Kidney (tissue), 14 donors: ENCODE measurements around the gene TMEM143. TPM values are rescaled to one million over a fixed set of nuclear protein-coding genes. Genes with fewer than 3 reads are reported as not detected.
A peak's percentile ranks its signal among the peaks of the same experiment; 100 is the strongest.

ENCODE experiments used
- DNase-seq, 5 donors: peaks; one replicate each; pipeline ENCODE4 v3.0.0-alpha.2; 2013 to 2020
- FAIRE-seq: peaks from 2 replicates; lab custom pipeline; 2012; peaks lifted over from hg19 to GRCh38; lab: Jason Lieb, UNC
- H3K27ac ChIP-seq, 2 donors: one replicate each; pipeline ENCODE4 v1.7.0; 2013; ENCODE audit warnings: low read depth in 2 of 2, low read length in 2 of 2, inconsistent platforms in 1 of 2
- H3K27me3 ChIP-seq: one replicate; pipeline ENCODE4 v1.7.1; 2013; ENCODE audit warnings: low read length, inconsistent platforms; ENCODE audit not compliant: control insufficient read depth, insufficient read depth
- H3K36me3 ChIP-seq, 3 donors: one replicate each; pipeline versions ENCODE4 v1.7.0 to v1.7.1; 2013; ENCODE audit warnings: low read length in 3 of 3, control low read depth in 1 of 3, inconsistent platforms in 1 of 3; ENCODE audit not compliant: insufficient read depth in 3 of 3, control insufficient read depth in 2 of 3
- H3K4me1 ChIP-seq, 3 donors: one replicate each; pipeline versions ENCODE4 v1.7.0 to v1.7.1; 2013; ENCODE audit warnings: low read length in 3 of 3, inconsistent platforms in 1 of 3, low read depth in 1 of 3; ENCODE audit not compliant: control insufficient read depth in 2 of 3, insufficient read depth in 2 of 3
- H3K4me3 ChIP-seq, 3 donors: one replicate each; pipeline versions ENCODE4 v1.7.0 to v1.8.1; 2013; ENCODE audit warnings: low read length in 3 of 3, control low read depth in 1 of 3, inconsistent platforms in 1 of 3
- H3K9ac ChIP-seq, 3 donors: one replicate each; pipeline versions ENCODE4 v1.7.0 to v1.7.1; 2013; ENCODE audit warnings: low read length in 3 of 3, control low read depth in 1 of 3, inconsistent platforms in 1 of 3
- H3K9me3 ChIP-seq, 3 donors: one replicate each; pipeline versions ENCODE4 v1.7.0 to v1.7.1; 2013; ENCODE audit warnings: low read length in 3 of 3, control low read depth in 1 of 3, inconsistent platforms in 1 of 3; ENCODE audit not compliant: control insufficient read depth in 2 of 3, insufficient read depth in 1 of 3
- intact Hi-C: fragments of 100-400 bp; cut with DNase I; formaldehyde crosslinking; loops from one replicate; pipeline ENCODE4 v1.11.1; 2022
- polyA plus RNA-seq: library from polyadenylated mRNA; stranded (reverse); fragments of 350-450 nt; fragmentation: Illumina TruSeq; extraction: RNeasy Lipid Tissue Mini Kit (QIAGEN cat#74804); gene quantifications from one replicate; pipeline ENCODE4 v1.2.3, GENCODE V29; 2014; ENCODE audit warnings: low read depth, low replicate concordance; ENCODE audit not compliant: insufficient read depth
- total RNA-seq: library from RNA; stranded (reverse); fragmentation: NEBNext Ultra II Directional; extraction: Animal tissue kit (Norgen Biotek cat#: 25700); gene quantifications from one replicate; pipeline ENCODE4 v1.2.1, GENCODE V29; 2021
- TF ChIP-seq, protein P1 (sequence below): IDR thresholded peaks from 3 replicates; pipeline ENCODE4 v1.5.1; 2012; ENCODE audit warnings: mild to moderate bottlenecking, moderate library complexity, borderline replicate concordance; ENCODE audit not compliant: insufficient read depth; ENCODE audit errors: extremely low read depth
- donor health status: control.
- donor health status: control.
- donor health status: control.
- donor health status: control.
- donor health status: control.
- donor health status: DM: yes; HTN: yes; CAD: no.
- donor health status: Normal renal cell carcinoma (clear cell type).

Gene TMEM143
- total and polyA plus RNA-seq, 2 donors from 2014 or later, result 9.2 to 15.7 TPM

DNA sequence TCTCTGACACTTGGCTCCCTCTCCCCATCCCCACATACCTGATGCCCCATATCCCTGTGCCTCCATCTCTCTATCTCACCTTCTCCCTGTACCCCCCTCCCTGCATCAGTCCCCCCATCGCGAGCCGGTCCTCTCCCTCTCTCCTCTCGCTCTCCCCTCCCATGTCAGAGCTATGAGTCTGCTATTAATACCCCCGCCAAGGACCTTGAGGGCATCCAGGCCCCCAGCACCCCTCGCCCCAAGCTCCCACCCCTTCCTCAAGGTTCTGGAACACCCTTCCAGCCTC lies 31.4 kb upstream of the TMEM143 start:
- DNase-seq (no peak), FAIRE-seq (no peak)
- H3K4me1 ChIP-seq, result peaks cover 0 to 2% (median 0%) of the 10 kb centered on the region in 3 donors
- H3K4me3 ChIP-seq, result no peak overlapping the region
- H3K27ac ChIP-seq, result no peak overlapping the region
- H3K36me3 ChIP-seq, result no peaks in the 10 kb centered on the region
- H3K9ac ChIP-seq, result no peak overlapping the region
- H3K27me3 ChIP-seq, result peaks cover 20% of the 10 kb centered on the region
- no peaks in the 10 kb centered on the region for H3K9me3 ChIP-seq
- intact Hi-C loops, result no loop called here
- TF ChIP-seq, protein P1, sequence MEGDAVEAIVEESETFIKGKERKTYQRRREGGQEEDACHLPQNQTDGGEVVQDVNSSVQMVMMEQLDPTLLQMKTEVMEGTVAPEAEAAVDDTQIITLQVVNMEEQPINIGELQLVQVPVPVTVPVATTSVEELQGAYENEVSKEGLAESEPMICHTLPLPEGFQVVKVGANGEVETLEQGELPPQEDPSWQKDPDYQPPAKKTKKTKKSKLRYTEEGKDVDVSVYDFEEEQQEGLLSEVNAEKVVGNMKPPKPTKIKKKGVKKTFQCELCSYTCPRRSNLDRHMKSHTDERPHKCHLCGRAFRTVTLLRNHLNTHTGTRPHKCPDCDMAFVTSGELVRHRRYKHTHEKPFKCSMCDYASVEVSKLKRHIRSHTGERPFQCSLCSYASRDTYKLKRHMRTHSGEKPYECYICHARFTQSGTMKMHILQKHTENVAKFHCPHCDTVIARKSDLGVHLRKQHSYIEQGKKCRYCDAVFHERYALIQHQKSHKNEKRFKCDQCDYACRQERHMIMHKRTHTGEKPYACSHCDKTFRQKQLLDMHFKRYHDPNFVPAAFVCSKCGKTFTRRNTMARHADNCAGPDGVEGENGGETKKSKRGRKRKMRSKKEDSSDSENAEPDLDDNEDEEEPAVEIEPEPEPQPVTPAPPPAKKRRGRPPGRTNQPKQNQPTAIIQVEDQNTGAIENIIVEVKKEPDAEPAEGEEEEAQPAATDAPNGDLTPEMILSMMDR, result no peak

DNA sequence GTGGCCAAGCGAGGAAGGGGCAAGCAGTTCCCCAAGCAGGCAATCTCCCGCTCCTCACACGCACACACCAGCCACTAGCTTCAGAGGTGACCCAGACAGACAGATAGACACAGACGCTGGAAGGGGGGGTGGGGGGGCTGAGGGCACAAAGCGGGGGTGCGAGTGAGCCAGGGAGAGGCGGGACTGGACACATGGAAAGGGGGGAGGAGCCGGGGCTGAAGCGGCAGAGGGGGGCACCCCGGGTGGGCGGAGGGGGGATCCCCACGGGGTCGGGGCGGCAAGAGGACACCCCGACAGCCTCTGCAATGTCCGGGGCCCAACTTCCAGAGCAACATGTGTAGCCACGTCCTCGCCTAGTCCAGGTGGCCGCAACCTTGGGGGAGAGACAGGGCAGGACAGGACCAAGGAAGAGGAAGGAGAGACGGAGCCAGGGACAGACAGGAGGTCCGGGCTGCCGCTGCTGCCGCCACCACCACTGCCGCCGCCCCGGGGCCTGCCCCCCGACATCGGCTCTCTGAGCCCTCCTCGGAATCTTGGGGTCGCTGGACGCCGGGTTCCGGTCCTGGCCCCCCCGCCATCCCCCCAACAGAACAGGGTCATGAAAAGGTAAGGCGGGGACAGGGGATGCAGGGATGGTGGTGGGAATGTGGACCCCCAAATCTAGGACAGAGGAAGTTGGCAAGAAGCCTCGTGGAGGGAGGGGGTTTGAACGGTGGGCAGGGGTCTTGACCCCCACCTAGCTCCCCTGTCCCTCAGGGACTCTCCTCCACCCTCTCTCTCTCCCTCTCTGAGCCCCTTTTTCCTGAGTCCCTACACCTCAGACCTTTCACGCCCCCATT lies 30.8 kb upstream of the TMEM143 start:
- Histone ChIP-seq H3K9me3 (no peaks in the 10 kb centered on the region), H3K36me3 (no peaks in the 10 kb centered on the region), H3K4me1 (peaks cover 0 to 2% (median 0%) of the 10 kb centered on the region in 3 donors), H3K4me3 (no peak overlapping the region), H3K27me3 (peaks cover 20% of the 10 kb centered on the region), H3K9ac (no peak overlapping the region), H3K27ac (no peak overlapping the region)
- intact Hi-C loops, result no loop called here
- DNase-seq (peak in 1 of 5 donors; percentile 75), FAIRE-seq (no peak)
- TF ChIP-seq, protein P1, result no peak

DNA sequence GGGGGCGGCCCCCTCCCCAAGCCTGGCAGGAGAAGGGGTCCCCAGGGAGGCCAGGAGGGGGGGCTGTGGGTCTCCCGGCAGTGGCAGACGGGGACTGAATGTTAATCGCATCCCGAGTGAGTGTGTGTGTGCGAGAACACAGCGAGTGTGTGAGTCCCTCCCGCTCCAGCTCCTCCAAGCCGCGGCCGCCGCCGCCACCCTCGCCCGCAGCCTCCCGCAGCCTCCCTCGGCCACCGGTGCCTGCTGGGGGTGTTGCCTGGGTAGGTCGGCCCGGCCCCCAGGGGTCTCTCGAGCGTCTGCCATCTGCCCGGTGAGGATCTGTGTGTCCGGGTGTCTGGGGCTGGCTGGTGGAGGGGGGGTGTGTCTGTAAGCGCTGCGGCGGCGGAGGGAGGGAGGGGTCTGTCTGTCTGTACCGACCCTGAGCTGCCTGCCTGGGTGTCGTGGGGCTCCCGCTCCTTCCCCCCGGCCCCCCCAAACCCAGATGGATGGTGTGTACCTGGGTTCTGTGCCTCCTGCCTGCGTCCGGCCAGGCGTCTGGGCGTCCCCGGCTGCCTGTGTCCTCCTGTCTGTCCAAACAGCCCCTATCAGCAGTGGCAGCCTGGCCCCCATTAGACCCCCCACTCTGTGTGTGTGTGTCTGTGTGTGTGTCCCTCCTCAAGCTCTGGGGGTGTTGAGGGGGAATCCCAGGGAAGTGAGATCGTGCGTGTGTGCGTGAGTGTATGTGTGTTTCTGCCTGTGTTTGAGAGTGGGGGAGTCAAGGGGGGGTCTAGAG lies 30.0 kb upstream of the TMEM143 start, which contains the start of gene GRIN2D:
Gene GRIN2D, plus strand, starts transcription at position 110 of the 772 bp plus-strand sequence. CDS start 4,725 bp downstream, outside the sequence.
- FAIRE-seq (no peak), DNase-seq (peak in 3 of 5 donors; percentile 56 to 80 (median 68))
- H3K4me3 ChIP-seq, result no peak within 1 kb of the TSS
- TF ChIP-seq, protein P1, result no peak
- peaks cover 0 to 6% (median 3%) of the 10 kb centered on the region in 3 donors for H3K36me3 ChIP-seq
- peaks cover 0 to 4% (median 0%) of the 10 kb centered on the region in 3 donors for H3K4me1 ChIP-seq
- H3K9ac ChIP-seq, result no peak within 1 kb of the TSS
- H3K9me3 ChIP-seq, result no peaks in the 10 kb centered on the region
- no peak within 1 kb of the TSS for H3K27ac ChIP-seq
- H3K27me3 ChIP-seq, result peaks cover 20% of the 10 kb centered on the region
- intact Hi-C loops, result no loop called here
